Ishikawa (cell line): ENCODE measurements around the gene PER2.
A peak's percentile ranks its signal among the peaks of the same experiment; 100 is the strongest.

ENCODE experiments used
- CEBPB ChIP-seq: IDR thresholded peaks from 2 replicates; pipeline ENCODE4 v1.6.1; 2012
- CREB1 ChIP-seq: IDR thresholded peaks from 2 replicates; pipeline ENCODE4 v1.6.1; 2012; ENCODE audit warnings: low read depth
- EGR1 ChIP-seq: IDR thresholded peaks from 2 replicates; pipeline ENCODE4 v1.6.1; 2012
- EP300 ChIP-seq: IDR thresholded peaks from 2 replicates; pipeline ENCODE4 v1.6.1; 2012; ENCODE audit warnings: borderline replicate concordance
- FOXM1 ChIP-seq: IDR thresholded peaks from 2 replicates; pipeline ENCODE4 v1.6.1; 2012; ENCODE audit warnings: low read depth, borderline replicate concordance
- MAX ChIP-seq: IDR thresholded peaks from 2 replicates; pipeline ENCODE4 v1.6.1; 2012
- NFIC ChIP-seq: IDR thresholded peaks from 2 replicates; pipeline ENCODE4 v1.6.1; 2012
- RAD21 ChIP-seq: IDR thresholded peaks from 2 replicates; pipeline ENCODE4 v1.6.1; 2012; ENCODE audit warnings: low read depth
- REST ChIP-seq: IDR thresholded peaks from 2 replicates; pipeline ENCODE4 v1.6.1; 2012; ENCODE audit warnings: low read depth, mild to moderate bottlenecking
- TAF1 ChIP-seq: IDR thresholded peaks from 2 replicates; pipeline ENCODE4 v1.6.1; 2012; ENCODE audit warnings: low read depth, mild to moderate bottlenecking
- TCF12 ChIP-seq: IDR thresholded peaks from 2 replicates; pipeline ENCODE4 v1.6.1; 2012; ENCODE audit warnings: low read depth
- TEAD4 ChIP-seq: IDR thresholded peaks from 2 replicates; pipeline ENCODE4 v1.6.1; 2012
- YY1 ChIP-seq: IDR thresholded peaks from 2 replicates; pipeline ENCODE4 v1.6.1; 2012; ENCODE audit warnings: low read depth
- ZBTB7A ChIP-seq: IDR thresholded peaks from 2 replicates; pipeline ENCODE4 v1.6.1; 2012; ENCODE audit warnings: low read depth
- TF ChIP-seq, protein P1 (sequence below): IDR thresholded peaks from 2 replicates; pipeline ENCODE4 v1.6.1; 2012

PER2 gene

GRCh38 chr2:238322001-238322411 is 33.6 kb upstream of the PER2 start:
- TF ChIP-seq FOXM1: no peak
- TF ChIP-seq CEBPB: no peak
- no peak for TF ChIP-seq REST
- no peak for TF ChIP-seq RAD21
- TF ChIP-seq, protein P1, sequence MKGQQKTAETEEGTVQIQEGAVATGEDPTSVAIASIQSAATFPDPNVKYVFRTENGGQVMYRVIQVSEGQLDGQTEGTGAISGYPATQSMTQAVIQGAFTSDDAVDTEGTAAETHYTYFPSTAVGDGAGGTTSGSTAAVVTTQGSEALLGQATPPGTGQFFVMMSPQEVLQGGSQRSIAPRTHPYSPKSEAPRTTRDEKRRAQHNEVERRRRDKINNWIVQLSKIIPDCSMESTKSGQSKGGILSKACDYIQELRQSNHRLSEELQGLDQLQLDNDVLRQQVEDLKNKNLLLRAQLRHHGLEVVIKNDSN: no peak
- no peak for TF ChIP-seq NFIC

GRCh38 chr2:238321467-238321866 is 33.1 kb upstream of the PER2 start:
- TF ChIP-seq CEBPB (no peak), TEAD4 (no peak), RAD21 (no peak), FOXM1 (no peak), NFIC (no peak), TAF1 (no peak), MAX (no peak), REST (no peak), EP300 (no peak), YY1 (no peak), CREB1 (no peak)

- TF ChIP-seq TCF12 (no peak), FOXM1 (no peak), EGR1 (no peak), ZBTB7A (no peak), EP300 (no peak), MAX (no peak), YY1 (no peak), TAF1 (no peak), CEBPB (no peak), NFIC (no peak), CREB1 (no peak)
- TF ChIP-seq, protein P1: no peak
Observed at GRCh38 chr2:238320648-238321281, 32.4 kb upstream of the PER2 start.

- TF ChIP-seq NFIC (peak; percentile 24; the same call in 1 of the 2 replicates), MAX (peak; percentile 35), EGR1 (no peak), FOXM1 (no peak), ZBTB7A (0 out of 2 replicates have a peak, but pooled peaks have one; percentile 35), REST (no peak), TAF1 (peak; percentile 36; the same call in 1 of the 2 replicates)
Observed at GRCh38 chr2:238320246-238320647, 31.8 kb upstream of the PER2 start, which contains the start of gene TRAF3IP1. TSS of gene TRAF3IP1 (plus strand) at chr2:238320518. CDS start at chr2:238320663, 145 bp downstream.
